ENCODE measurements around the gene TIAM1. TPM values are rescaled to one million over a fixed set of nuclear protein-coding genes. Genes with fewer than 3 reads are reported as not detected.

The TIAM1 gene
- polyA plus RNA-seq, 1 experiment, result 0.11 TPM

DNA sequence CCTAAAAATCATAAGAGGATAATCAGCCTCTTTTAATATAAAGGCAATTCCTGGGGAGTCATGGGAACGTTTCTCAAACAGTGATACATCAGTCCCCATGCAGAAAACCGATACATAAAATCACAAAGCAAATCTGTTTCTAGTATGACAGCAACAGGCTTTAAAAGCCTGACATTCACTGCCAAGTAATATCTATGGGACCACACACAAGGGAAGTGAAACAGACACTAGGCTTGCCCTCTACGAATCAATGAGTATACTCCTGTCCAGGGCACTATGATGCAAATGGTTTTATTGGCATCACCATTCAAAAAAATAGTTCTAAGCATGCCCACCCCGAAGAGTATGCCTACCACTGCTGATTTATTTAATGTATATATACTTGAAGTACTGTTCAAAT lies 54.4 kb downstream of the TIAM1 start:
- ChIA-PET POLR2A (no interaction called here), CTCF (interaction anchor here (1.1 kb wide), 1 partner anchor 29 kb away, joined by 3 read pairs; no protein-coding TSS in a partner anchor)
- Histone ChIP-seq H3K27me3 (ENCODE audit: control insufficient read depth, insufficient read depth, low read length) (no peaks in the 10 kb centered on the region), H3K36me3 (ENCODE audit: control insufficient read depth, insufficient read depth, low read length) (no peaks in the 10 kb centered on the region), H3K4me3 (ENCODE audit: low read depth, low read length) (no peak overlapping the region)
- DNase-seq (ENCODE audit: low read depth), result no peak
- TF ChIP-seq, protein P1, sequence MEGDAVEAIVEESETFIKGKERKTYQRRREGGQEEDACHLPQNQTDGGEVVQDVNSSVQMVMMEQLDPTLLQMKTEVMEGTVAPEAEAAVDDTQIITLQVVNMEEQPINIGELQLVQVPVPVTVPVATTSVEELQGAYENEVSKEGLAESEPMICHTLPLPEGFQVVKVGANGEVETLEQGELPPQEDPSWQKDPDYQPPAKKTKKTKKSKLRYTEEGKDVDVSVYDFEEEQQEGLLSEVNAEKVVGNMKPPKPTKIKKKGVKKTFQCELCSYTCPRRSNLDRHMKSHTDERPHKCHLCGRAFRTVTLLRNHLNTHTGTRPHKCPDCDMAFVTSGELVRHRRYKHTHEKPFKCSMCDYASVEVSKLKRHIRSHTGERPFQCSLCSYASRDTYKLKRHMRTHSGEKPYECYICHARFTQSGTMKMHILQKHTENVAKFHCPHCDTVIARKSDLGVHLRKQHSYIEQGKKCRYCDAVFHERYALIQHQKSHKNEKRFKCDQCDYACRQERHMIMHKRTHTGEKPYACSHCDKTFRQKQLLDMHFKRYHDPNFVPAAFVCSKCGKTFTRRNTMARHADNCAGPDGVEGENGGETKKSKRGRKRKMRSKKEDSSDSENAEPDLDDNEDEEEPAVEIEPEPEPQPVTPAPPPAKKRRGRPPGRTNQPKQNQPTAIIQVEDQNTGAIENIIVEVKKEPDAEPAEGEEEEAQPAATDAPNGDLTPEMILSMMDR (IDR thresholded peaks at IDR 0.05; ENCODE audit: insufficient read depth, low read depth, low read length), result no peak

GRCh38 chr21:31288191-31288590 lies 55.9 kb downstream of the TIAM1 start:
- TF ChIP-seq, protein P1 (IDR thresholded peaks at IDR 0.05; ENCODE audit: insufficient read depth, low read depth, low read length), result no peak
- no peaks in the 10 kb centered on the region for H3K36me3 ChIP-seq (ENCODE audit: control insufficient read depth, insufficient read depth, low read length)
- no peaks in the 10 kb centered on the region for H3K27me3 ChIP-seq (ENCODE audit: control insufficient read depth, insufficient read depth, low read length)
- no peak for DNase-seq (ENCODE audit: low read depth)
- POLR2A ChIA-PET, result no interaction called here
- CTCF ChIA-PET, result no interaction called here
- no peak overlapping the region for H3K4me3 ChIP-seq (ENCODE audit: low read depth, low read length)

- H3K27me3 ChIP-seq (ENCODE audit: control insufficient read depth, insufficient read depth, low read length), result no peaks in the 10 kb centered on the region
- CTCF ChIA-PET, result no interaction called here
- no peak overlapping the region for H3K4me3 ChIP-seq (ENCODE audit: low read depth, low read length)
- POLR2A ChIA-PET, result no interaction called here
- H3K36me3 ChIP-seq (ENCODE audit: control insufficient read depth, insufficient read depth, low read length), result no peaks in the 10 kb centered on the region
- TF ChIP-seq, protein P1 (IDR thresholded peaks at IDR 0.05; ENCODE audit: insufficient read depth, low read depth, low read length), result no peak
- DNase-seq (ENCODE audit: low read depth), result no peak
Measured at GRCh38 chr21:31287201-31287600, 56.9 kb downstream of the TIAM1 start.

DNA sequence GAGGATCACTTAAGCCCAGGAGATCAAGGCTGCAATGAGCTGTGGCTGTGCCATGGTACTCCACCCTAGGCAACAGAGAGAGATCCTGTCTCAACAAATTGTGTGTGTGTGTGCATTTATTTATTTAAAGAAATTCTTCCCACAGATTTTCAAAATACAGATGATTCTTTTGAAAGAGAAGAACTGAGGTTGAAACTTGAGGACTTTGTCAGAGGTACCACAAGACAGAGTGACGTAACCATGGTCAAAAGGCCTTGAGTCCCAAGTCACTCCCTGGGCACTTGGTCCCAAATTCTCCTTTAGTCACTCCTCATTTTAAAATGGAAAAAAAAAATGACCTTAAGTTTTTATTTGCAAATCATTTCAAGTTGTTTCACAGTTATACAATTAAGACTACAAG lies 57.4 kb downstream of the TIAM1 start:
- Histone ChIP-seq H3K27me3 (ENCODE audit: control insufficient read depth, insufficient read depth, low read length) (no peaks in the 10 kb centered on the region), H3K36me3 (ENCODE audit: control insufficient read depth, insufficient read depth, low read length) (no peaks in the 10 kb centered on the region), H3K4me3 (ENCODE audit: low read depth, low read length) (no peak overlapping the region)
- TF ChIP-seq, protein P1 (IDR thresholded peaks at IDR 0.05; ENCODE audit: insufficient read depth, low read depth, low read length), result no peak
- no peak for DNase-seq (ENCODE audit: low read depth)
- ChIA-PET POLR2A (no interaction called here), CTCF (no interaction called here)

- CTCF ChIA-PET, result interaction anchor here (0.8 to 1.9 kb wide), 2 partner anchors 9 to 24 kb away, joined by 3 to 5 read pairs; no protein-coding TSS in a partner anchor
- H3K4me3 ChIP-seq (ENCODE audit: low read depth, low read length), result no peak overlapping the region
- TF ChIP-seq, protein P1 (IDR thresholded peaks at IDR 0.05; ENCODE audit: insufficient read depth, low read depth, low read length), result no peak
- no peak for DNase-seq (ENCODE audit: low read depth)
- H3K27me3 ChIP-seq (ENCODE audit: control insufficient read depth, insufficient read depth, low read length), result no peaks in the 10 kb centered on the region
- POLR2A ChIA-PET, result no interaction called here
- H3K36me3 ChIP-seq (ENCODE audit: control insufficient read depth, insufficient read depth, low read length), result no peaks in the 10 kb centered on the region
Measured at GRCh38 chr21:31284797-31285397, 59.2 kb downstream of the TIAM1 start.
